ENCODE data around the gene ADH4. TPM values are rescaled to one million over a fixed set of nuclear protein-coding genes. Genes with fewer than 3 reads are reported as not detected.

Gene ADH4
- total RNA-seq, 2 experiments from 2014 or later, result not detected

DNA sequence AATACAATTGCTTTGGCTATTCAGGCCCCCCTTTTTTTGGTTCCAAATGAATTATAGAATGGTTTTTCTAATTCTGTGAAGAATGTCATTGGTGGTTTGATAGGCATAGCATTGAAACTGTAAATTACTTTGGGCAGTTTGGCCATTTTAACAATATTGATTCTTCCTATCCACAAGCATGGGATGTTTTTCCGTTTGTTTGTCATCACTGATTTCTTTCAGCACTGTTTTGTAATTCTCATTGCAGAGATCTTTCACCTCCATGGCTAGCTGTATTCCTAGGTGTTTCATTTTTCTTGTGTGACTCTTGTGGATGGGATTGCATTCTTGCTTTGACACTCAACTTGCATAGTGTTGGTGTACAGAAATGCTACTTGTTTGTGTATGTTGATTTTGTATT lies 41.9 kb upstream of the ADH4 start:
- Histone ChIP-seq H3K9me2 (ENCODE audit: insufficient read depth, low read length) (no peaks in the 10 kb centered on the region), H3K4me2 (ENCODE audit: low read length) (no peak overlapping the region), H4K20me1 (ENCODE audit: insufficient read depth, low read length) (no peaks in the 10 kb centered on the region), H3K4me3 (ENCODE audit: low read depth, low read length, poor library complexity, severe bottlenecking) (no peak overlapping the region), H2AFZ (ENCODE audit: low read length) (no peak overlapping the region), H3K4me1 (ENCODE audit: insufficient read depth, low read length, poor library complexity, severe bottlenecking) (no peaks in the 10 kb centered on the region), H3K79me2 (ENCODE audit: insufficient read depth, low read depth, low read length) (no peaks in the 10 kb centered on the region), H3K36me3 (ENCODE audit: insufficient read depth, low read length) (no peaks in the 10 kb centered on the region), H3K27ac (ENCODE audit: low read depth, low read length, poor library complexity, severe bottlenecking) (no peak overlapping the region), H3K9me3 (ENCODE audit: low read length) (no peaks in the 10 kb centered on the region)
- BruUV-seq (replicated peaks), result no TSS peak
- no peak for DNase-seq (ENCODE audit: low spot score)
- intact Hi-C loops (cut with micrococcal nuclease; ENCODE audit: unreplicated experiment), result no loop called here
- no peak for TF ChIP-seq EZH2phosphoT487 (IDR thresholded peaks at IDR 0.05; ENCODE audit: borderline replicate concordance, low read depth, low read length)
- TF ChIP-seq, protein P1, sequence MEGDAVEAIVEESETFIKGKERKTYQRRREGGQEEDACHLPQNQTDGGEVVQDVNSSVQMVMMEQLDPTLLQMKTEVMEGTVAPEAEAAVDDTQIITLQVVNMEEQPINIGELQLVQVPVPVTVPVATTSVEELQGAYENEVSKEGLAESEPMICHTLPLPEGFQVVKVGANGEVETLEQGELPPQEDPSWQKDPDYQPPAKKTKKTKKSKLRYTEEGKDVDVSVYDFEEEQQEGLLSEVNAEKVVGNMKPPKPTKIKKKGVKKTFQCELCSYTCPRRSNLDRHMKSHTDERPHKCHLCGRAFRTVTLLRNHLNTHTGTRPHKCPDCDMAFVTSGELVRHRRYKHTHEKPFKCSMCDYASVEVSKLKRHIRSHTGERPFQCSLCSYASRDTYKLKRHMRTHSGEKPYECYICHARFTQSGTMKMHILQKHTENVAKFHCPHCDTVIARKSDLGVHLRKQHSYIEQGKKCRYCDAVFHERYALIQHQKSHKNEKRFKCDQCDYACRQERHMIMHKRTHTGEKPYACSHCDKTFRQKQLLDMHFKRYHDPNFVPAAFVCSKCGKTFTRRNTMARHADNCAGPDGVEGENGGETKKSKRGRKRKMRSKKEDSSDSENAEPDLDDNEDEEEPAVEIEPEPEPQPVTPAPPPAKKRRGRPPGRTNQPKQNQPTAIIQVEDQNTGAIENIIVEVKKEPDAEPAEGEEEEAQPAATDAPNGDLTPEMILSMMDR (conservative IDR thresholded peaks at IDR 0.05; ENCODE audit: low read length), result no peak
- POLR2A ChIA-PET, result no interaction called here
- CTCF ChIA-PET (ENCODE audit: unreplicated experiment), result no interaction called here

DNA sequence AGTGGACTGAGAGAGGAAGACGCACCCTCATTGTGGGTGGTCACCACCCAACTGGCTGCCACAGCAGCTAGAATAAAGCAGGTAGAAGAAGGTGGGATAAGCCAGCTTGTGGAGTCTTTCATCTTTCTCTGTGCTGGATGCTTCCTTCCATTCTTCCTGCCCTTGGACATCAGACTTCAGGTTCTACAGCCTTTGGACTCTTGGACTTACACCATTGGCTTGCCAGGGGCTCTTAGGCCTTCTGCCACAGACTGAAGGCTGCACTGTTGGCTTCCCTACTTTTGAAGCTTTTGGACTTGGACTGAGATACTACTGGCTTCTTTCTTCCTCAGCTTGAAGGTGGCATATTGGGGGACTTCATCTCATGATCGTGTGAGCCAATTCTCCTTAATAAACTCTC lies 41.5 kb upstream of the ADH4 start:
- ChIA-PET POLR2A (interaction anchor here (0.6 kb wide), 1 partner anchor 246 kb away, joined by 3 read pairs; no protein-coding TSS in a partner anchor), CTCF (ENCODE audit: unreplicated experiment) (no interaction called here)

DNA sequence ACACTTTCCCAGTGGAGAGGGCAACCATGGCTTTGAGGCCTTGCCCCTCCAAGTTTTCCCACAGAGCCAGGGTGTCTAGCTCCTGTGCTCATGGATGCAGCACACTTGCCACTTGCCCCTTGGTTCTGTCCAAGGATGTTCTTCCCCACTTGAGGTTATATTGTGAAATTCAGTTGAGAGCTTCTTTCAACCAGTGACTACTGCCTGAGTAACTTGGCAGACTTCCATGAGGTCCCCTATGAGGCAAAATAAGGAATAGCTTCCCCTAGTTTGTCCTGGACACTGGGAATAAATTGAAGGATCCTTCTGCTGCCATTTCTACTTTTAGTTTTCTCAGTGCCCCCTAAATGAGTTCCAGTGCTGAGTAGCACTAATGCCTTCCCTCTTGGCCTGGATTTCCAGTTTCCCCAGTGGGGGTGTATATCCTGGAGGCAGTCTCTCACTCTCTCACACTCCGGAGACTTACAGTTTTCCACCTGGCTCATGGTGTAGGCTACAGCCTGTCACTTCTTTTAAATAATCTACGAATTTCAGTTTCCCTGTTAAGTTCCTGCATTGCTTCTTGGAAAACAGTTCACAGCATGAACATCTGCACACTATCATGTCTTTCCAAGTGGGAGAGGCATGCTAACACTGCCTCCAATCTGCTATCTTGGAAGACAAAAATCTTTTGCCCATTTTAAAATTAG lies 36.4 kb upstream of the ADH4 start:
- Histone ChIP-seq H3K36me3 (ENCODE audit: insufficient read depth, low read length) (no peaks in the 10 kb centered on the region), H3K4me1 (ENCODE audit: insufficient read depth, low read length, poor library complexity, severe bottlenecking) (no peaks in the 10 kb centered on the region), H3K27ac (ENCODE audit: low read depth, low read length, poor library complexity, severe bottlenecking) (no peak overlapping the region), H3K79me2 (ENCODE audit: insufficient read depth, low read depth, low read length) (no peaks in the 10 kb centered on the region), H3K9me3 (ENCODE audit: low read length) (no peaks in the 10 kb centered on the region), H4K20me1 (ENCODE audit: insufficient read depth, low read length) (no peaks in the 10 kb centered on the region), H2AFZ (ENCODE audit: low read length) (no peak overlapping the region), H3K4me3 (ENCODE audit: low read depth, low read length, poor library complexity, severe bottlenecking) (no peak overlapping the region), H3K9me2 (ENCODE audit: insufficient read depth, low read length) (no peaks in the 10 kb centered on the region), H3K4me2 (ENCODE audit: low read length) (no peak overlapping the region)
- POLR2A ChIA-PET, result interaction anchor here (0.8 kb wide), 1 partner anchor 24 kb away, joined by 3 read pairs; no protein-coding TSS in a partner anchor
- CTCF ChIA-PET (ENCODE audit: unreplicated experiment), result no interaction called here
- TF ChIP-seq EZH2phosphoT487 (IDR thresholded peaks at IDR 0.05; ENCODE audit: borderline replicate concordance, low read depth, low read length), result no peak
- TF ChIP-seq, protein P1 (conservative IDR thresholded peaks at IDR 0.05; ENCODE audit: low read length), result no peak
- DNase-seq (ENCODE audit: low spot score), result no peak
- no TSS peak for BruUV-seq (replicated peaks)
- intact Hi-C loops (cut with micrococcal nuclease; ENCODE audit: unreplicated experiment), result no loop called here

More for the DNA sequence above, 41.5 kb upstream of the ADH4 start:
- TF ChIP-seq, protein P1 (conservative IDR thresholded peaks at IDR 0.05; ENCODE audit: low read length), result no peak
- no peak for TF ChIP-seq EZH2phosphoT487 (IDR thresholded peaks at IDR 0.05; ENCODE audit: borderline replicate concordance, low read depth, low read length)
- Histone ChIP-seq H2AFZ (ENCODE audit: low read length) (no peak overlapping the region), H3K36me3 (ENCODE audit: insufficient read depth, low read length) (no peaks in the 10 kb centered on the region), H3K4me2 (ENCODE audit: low read length) (no peak overlapping the region), H3K9me2 (ENCODE audit: insufficient read depth, low read length) (no peaks in the 10 kb centered on the region), H3K79me2 (ENCODE audit: insufficient read depth, low read depth, low read length) (no peaks in the 10 kb centered on the region), H3K4me1 (ENCODE audit: insufficient read depth, low read length, poor library complexity, severe bottlenecking) (no peaks in the 10 kb centered on the region), H3K9me3 (ENCODE audit: low read length) (no peaks in the 10 kb centered on the region), H3K27ac (ENCODE audit: low read depth, low read length, poor library complexity, severe bottlenecking) (no peak overlapping the region), H3K4me3 (ENCODE audit: low read depth, low read length, poor library complexity, severe bottlenecking) (no peak overlapping the region), H4K20me1 (ENCODE audit: insufficient read depth, low read length) (no peaks in the 10 kb centered on the region)
- intact Hi-C loops (cut with micrococcal nuclease; ENCODE audit: unreplicated experiment), result no loop called here
- no TSS peak for BruUV-seq (replicated peaks)
- no peak for DNase-seq (ENCODE audit: low spot score)
